ENCODE data around the gene PPFIBP1.

The PPFIBP1 gene

GRCh38 chr12:27523642-27524493, at the start of gene PPFIBP1:
Gene PPFIBP1, plus strand, starts transcription at chr12:27524206. Its CDS starts 109,191 bp downstream, at chr12:27633397.
- DNase-seq = peak; percentile 98

- no peak for DNase-seq
These were observed 49.7 kb upstream of the PPFIBP1 start for GRCh38 chr12:27474344-27474743.

GRCh38 chr12:27477049-27477448, 47.0 kb upstream of the PPFIBP1 start:
- no peak for DNase-seq

GRCh38 chr12:27478949-27479348, 45.1 kb upstream of the PPFIBP1 start:
- DNase-seq = no peak

- DNase-seq = no peak
These were observed 44.0 kb upstream of the PPFIBP1 start for GRCh38 chr12:27480016-27480415.

- no peak for DNase-seq
These were observed 37.0 kb upstream of the PPFIBP1 start for GRCh38 chr12:27486961-27487360.

- no peak for DNase-seq
These were observed 35.5 kb upstream of the PPFIBP1 start for GRCh38 chr12:27488479-27488878.

GRCh38 chr12:27491226-27491625, 32.8 kb upstream of the PPFIBP1 start:
- no peak for DNase-seq

- no peak for DNase-seq
These were observed 30.6 kb upstream of the PPFIBP1 start for GRCh38 chr12:27493260-27493940.

- DNase-seq = no peak
These were observed 26.6 kb upstream of the PPFIBP1 start for GRCh38 chr12:27497446-27497845.

GRCh38 chr12:27498149-27498548, 25.9 kb upstream of the PPFIBP1 start:
- DNase-seq = no peak

- no peak for DNase-seq
These were observed 25.2 kb upstream of the PPFIBP1 start for GRCh38 chr12:27498761-27499160.

- no peak for DNase-seq
These were observed 24.6 kb upstream of the PPFIBP1 start for GRCh38 chr12:27499377-27499776.

- DNase-seq = no peak
These were observed 23.5 kb upstream of the PPFIBP1 start for GRCh38 chr12:27500546-27500945.

GRCh38 chr12:27502021-27502435, 22.0 kb upstream of the PPFIBP1 start:
- DNase-seq = no peak

GRCh38 chr12:27504507-27504906, 19.5 kb upstream of the PPFIBP1 start:
- no peak for DNase-seq

GRCh38 chr12:27505109-27505508, 18.9 kb upstream of the PPFIBP1 start:
- DNase-seq = no peak

- DNase-seq = no peak
These were observed 18.2 kb upstream of the PPFIBP1 start for GRCh38 chr12:27505761-27506160.

- no peak for DNase-seq
These were observed 17.3 kb upstream of the PPFIBP1 start for GRCh38 chr12:27506645-27507189.

- no peak for DNase-seq
These were observed 15.1 kb upstream of the PPFIBP1 start for GRCh38 chr12:27508736-27509431.

GRCh38 chr12:27511031-27511722, 12.8 kb upstream of the PPFIBP1 start:
- no peak for DNase-seq

GRCh38 chr12:27511723-27512045, 12.3 kb upstream of the PPFIBP1 start:
- DNase-seq = no peak
